Measurements from ENCODE around the gene KRTAP4-11. TPM values are rescaled to one million over a fixed set of nuclear protein-coding genes. Genes with fewer than 3 reads are reported as not detected.

KRTAP4-11 gene
- total RNA-seq, 4 donors from 2014 or later, result not detected

DNA sequence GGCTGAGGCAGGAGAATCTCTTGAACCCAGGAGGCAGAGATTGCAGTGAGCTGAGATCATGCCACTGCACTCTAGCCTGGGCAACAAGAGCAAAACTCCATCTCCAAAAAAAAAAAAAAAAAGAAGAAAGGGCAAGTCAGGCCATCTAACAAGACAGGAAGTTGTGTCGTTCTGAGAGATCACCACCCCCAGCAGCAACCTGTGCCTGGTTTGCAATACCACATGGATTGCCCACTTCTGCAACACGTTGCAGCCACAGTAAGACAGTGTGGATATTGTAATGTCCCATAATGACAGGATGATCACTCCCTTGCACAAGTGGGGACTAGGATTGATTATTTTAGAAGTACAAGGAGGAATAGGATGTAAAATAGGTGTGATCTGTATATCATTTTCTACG lies 49.1 kb downstream of the KRTAP4-11 start:
- H3K4me1 ChIP-seq, result no peaks in the 10 kb centered on the region
- WGBS, 2 donors (ENCODE audit: low coverage in 1 of 2), result 62 to 82% methylated on average over 3 of the region's 3 CpGs
- H3K27ac ChIP-seq, result no peak overlapping the region
- no peak overlapping the region for H3K4me3 ChIP-seq
- no peaks in the 10 kb centered on the region for H3K9me3 ChIP-seq
- intact Hi-C loops (cut with DNase I; ENCODE audit: low total_unique reads), result no loop called here
- in situ Hi-C loops (cut with MboI; ENCODE audit: low pct_ligation_motif_present in 1 of 4, low pct_unique_long_range_greater_than_20kb in 1 of 4, low sequenced_read_pairs in 3 of 4), result no loop called here
- no peaks in the 10 kb centered on the region for H3K36me3 ChIP-seq
- no peak for DNase-seq
- TF ChIP-seq POLR2A (IDR thresholded peaks at IDR 0.05) (no peak), EP300 (IDR thresholded peaks at IDR 0.05; ENCODE audit: low read depth) (no peak), POLR2AphosphoS5 (IDR thresholded peaks at IDR 0.05) (no peak)
- TF ChIP-seq, protein P1, sequence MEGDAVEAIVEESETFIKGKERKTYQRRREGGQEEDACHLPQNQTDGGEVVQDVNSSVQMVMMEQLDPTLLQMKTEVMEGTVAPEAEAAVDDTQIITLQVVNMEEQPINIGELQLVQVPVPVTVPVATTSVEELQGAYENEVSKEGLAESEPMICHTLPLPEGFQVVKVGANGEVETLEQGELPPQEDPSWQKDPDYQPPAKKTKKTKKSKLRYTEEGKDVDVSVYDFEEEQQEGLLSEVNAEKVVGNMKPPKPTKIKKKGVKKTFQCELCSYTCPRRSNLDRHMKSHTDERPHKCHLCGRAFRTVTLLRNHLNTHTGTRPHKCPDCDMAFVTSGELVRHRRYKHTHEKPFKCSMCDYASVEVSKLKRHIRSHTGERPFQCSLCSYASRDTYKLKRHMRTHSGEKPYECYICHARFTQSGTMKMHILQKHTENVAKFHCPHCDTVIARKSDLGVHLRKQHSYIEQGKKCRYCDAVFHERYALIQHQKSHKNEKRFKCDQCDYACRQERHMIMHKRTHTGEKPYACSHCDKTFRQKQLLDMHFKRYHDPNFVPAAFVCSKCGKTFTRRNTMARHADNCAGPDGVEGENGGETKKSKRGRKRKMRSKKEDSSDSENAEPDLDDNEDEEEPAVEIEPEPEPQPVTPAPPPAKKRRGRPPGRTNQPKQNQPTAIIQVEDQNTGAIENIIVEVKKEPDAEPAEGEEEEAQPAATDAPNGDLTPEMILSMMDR (IDR thresholded peaks at IDR 0.05), result no peak
- H3K27me3 ChIP-seq, result peaks cover 6% of the 10 kb centered on the region

DNA sequence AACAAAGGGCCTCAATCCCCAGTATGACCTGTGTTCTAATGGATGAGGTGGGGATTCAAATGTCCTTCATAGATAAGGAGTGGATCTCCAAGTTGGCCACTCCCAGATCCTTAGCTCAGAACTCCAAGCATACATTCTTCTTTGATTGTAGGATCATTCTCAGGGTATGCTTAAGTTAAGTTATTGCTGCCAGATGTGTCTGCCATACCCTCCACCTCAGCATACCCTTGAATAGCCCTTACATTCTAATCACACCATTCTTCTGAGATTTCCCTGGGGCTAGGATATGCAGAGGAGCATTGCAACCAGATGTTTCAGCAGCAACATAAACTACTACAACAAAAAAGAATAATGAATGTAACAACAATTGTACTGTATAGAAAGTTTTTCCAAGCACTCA lies 50.9 kb downstream of the KRTAP4-11 start:
- Histone ChIP-seq H3K4me1 (no peaks in the 10 kb centered on the region), H3K27me3 (peaks cover 9% of the 10 kb centered on the region), H3K4me3 (no peak overlapping the region), H3K27ac (no peak overlapping the region), H3K9me3 (no peaks in the 10 kb centered on the region), H3K36me3 (no peaks in the 10 kb centered on the region)
- in situ Hi-C loops (cut with MboI; ENCODE audit: low pct_ligation_motif_present in 1 of 4, low pct_unique_long_range_greater_than_20kb in 1 of 4, low sequenced_read_pairs in 3 of 4), result no loop called here
- no peak for DNase-seq
- no peak for TF ChIP-seq POLR2AphosphoS5 (IDR thresholded peaks at IDR 0.05)
- TF ChIP-seq, protein P1 (IDR thresholded peaks at IDR 0.05), result no peak
- no peak for TF ChIP-seq POLR2A (IDR thresholded peaks at IDR 0.05)
- intact Hi-C loops (cut with DNase I; ENCODE audit: low total_unique reads), result no loop called here

Other genes starting within 250 kb of the KRTAP4-11 start
- gene KRT20, start 233.1 kb downstream of the KRTAP4-11 start, total RNA-seq, result 100 to 1,000 TPM; 207 to 797 (median 735) TPM
- gene KRT23, start 180.7 kb downstream of the KRTAP4-11 start, total RNA-seq, result 1 to 10 TPM in 2 of 4 donors, not detected in 2; 1.1 to 2.5 TPM
- not detected for gene KRT39, start 151.4 kb downstream of the KRTAP4-11 start, total RNA-seq
- under 1 TPM in 1 of 4 donors, not detected in 3; 0.48 TPM for gene KRT40, start 134.0 kb downstream of the KRTAP4-11 start, total RNA-seq
- not detected for gene KRTAP3-3, start 124.2 kb downstream of the KRTAP4-11 start, total RNA-seq
- not detected for gene KRTAP3-2, start 118.5 kb downstream of the KRTAP4-11 start, total RNA-seq
- not detected for gene KRTAP3-1, start 109.2 kb downstream of the KRTAP4-11 start, total RNA-seq
- gene KRTAP1-5, start 91.2 kb downstream of the KRTAP4-11 start, total RNA-seq, result not detected
- gene KRTAP1-4, start 88.2 kb downstream of the KRTAP4-11 start, total RNA-seq, result not detected
- not detected for gene KRTAP1-3, start 83.5 kb downstream of the KRTAP4-11 start, total RNA-seq
- gene KRTAP1-1, start 76.9 kb downstream of the KRTAP4-11 start, total RNA-seq, result not detected
- not detected for gene KRTAP2-1, start 71.1 kb downstream of the KRTAP4-11 start, total RNA-seq
- not detected for gene KRTAP2-2, start 63.1 kb downstream of the KRTAP4-11 start, total RNA-seq
- gene KRTAP2-3, start 58.3 kb downstream of the KRTAP4-11 start, total RNA-seq, result not detected
- not detected for gene KRTAP2-4, start 52.5 kb downstream of the KRTAP4-11 start, total RNA-seq
- gene KRTAP4-7, start 34.2 kb downstream of the KRTAP4-11 start, total RNA-seq, result not detected
- gene KRTAP4-8, start 20.2 kb downstream of the KRTAP4-11 start, total RNA-seq, result not detected
- gene KRTAP4-16, start 16.2 kb downstream of the KRTAP4-11 start, total RNA-seq, result not detected
- gene KRTAP4-9, start 13.0 kb downstream of the KRTAP4-11 start, total RNA-seq, result not detected
- not detected for gene KRTAP4-12, start 5.8 kb upstream of the KRTAP4-11 start, total RNA-seq
- not detected for gene KRTAP4-6, start 22.2 kb upstream of the KRTAP4-11 start, total RNA-seq
- not detected for gene KRTAP4-5, start 31.5 kb upstream of the KRTAP4-11 start, total RNA-seq
- gene KRTAP4-4, start 42.4 kb upstream of the KRTAP4-11 start, total RNA-seq, result not detected
- not detected for gene KRTAP4-3, start 49.8 kb upstream of the KRTAP4-11 start, total RNA-seq
- gene KRTAP4-2, start 59.8 kb upstream of the KRTAP4-11 start, total RNA-seq, result not detected
- under 1 TPM in 1 of 4 donors, not detected in 3; 0.82 TPM for gene KRTAP4-1, start 66.5 kb upstream of the KRTAP4-11 start, total RNA-seq
- not detected for gene KRTAP9-1, start 71.5 kb upstream of the KRTAP4-11 start, total RNA-seq
- gene KRTAP9-2, start 108.3 kb upstream of the KRTAP4-11 start, total RNA-seq, result not detected
- not detected for gene KRTAP9-3, start 114.1 kb upstream of the KRTAP4-11 start, total RNA-seq
- gene KRTAP9-8, start 119.6 kb upstream of the KRTAP4-11 start, total RNA-seq, result not detected
- not detected for gene KRTAP9-4, start 131.3 kb upstream of the KRTAP4-11 start, total RNA-seq
- gene KRTAP9-9, start 137.0 kb upstream of the KRTAP4-11 start, total RNA-seq, result not detected
- not detected for gene KRTAP9-6, start 147.0 kb upstream of the KRTAP4-11 start, total RNA-seq
- gene KRTAP9-7, start 157.3 kb upstream of the KRTAP4-11 start, total RNA-seq, result not detected
- gene KRTAP29-1, start 184.5 kb upstream of the KRTAP4-11 start, total RNA-seq, result not detected
- gene KRTAP16-1, start 190.9 kb upstream of the KRTAP4-11 start, total RNA-seq, result not detected
- gene KRTAP17-1, start 197.3 kb upstream of the KRTAP4-11 start, total RNA-seq, result not detected
- not detected for gene KRT33A, start 232.5 kb upstream of the KRTAP4-11 start, total RNA-seq

All from transverse colon (tissue), 4 donors.